Gastrocnemius medialis (tissue), 4 donors: ENCODE data around the gene MFSD8. TPM values are rescaled to one million over a fixed set of nuclear protein-coding genes. Genes with fewer than 3 reads are reported as not detected.
"Not testable (repeated sequence)": the region's sequence is repeated elsewhere in the genome, so short reads cannot be mapped to it uniquely, and the experiment has no call there.

ENCODE experiments used
- ATAC-seq, 2 donors: fragments of 150-250 bp; one replicate each; pipeline ENCODE4 v1.9.1; 2016
- DNase-seq, 2 donors: peaks; one replicate each; pipeline ENCODE4 v3.0.0-alpha.2; 2019
- H3K27ac ChIP-seq, 4 donors: fragments of 200-600 bp; sonication (generic); 1 replicate in 1 of 4; 2 replicates in 3 of 4; pipeline ENCODE4 v1.5.1; 2016 to 2018; ENCODE audit warnings: mild to moderate bottlenecking in 2 of 4, moderate library complexity in 1 of 4
- H3K27me3 ChIP-seq, 3 donors: fragments of 200-600 bp; sonication (generic) in 2 of 3; 1 replicate in 1 of 3; 2 replicates in 2 of 3; pipeline versions ENCODE4 v1.5.1 to v1.6.0; 2016 to 2019; ENCODE audit warnings: mild to moderate bottlenecking in 1 of 3, moderate library complexity in 1 of 3
- H3K36me3 ChIP-seq, 2 donors: fragments of 200-600 bp; sonication (generic) in 1 of 2; one replicate each; pipeline ENCODE4 v1.5.1; 2017 to 2018
- H3K4me1 ChIP-seq, 2 donors: fragments of 200-600 bp; sonication (generic) in 1 of 2; one replicate each; pipeline ENCODE4 v1.5.1; 2016 to 2017; ENCODE audit warnings: mild to moderate bottlenecking in 2 of 2
- H3K4me3 ChIP-seq, 4 donors: fragments of 200-600 bp; sonication (generic) in 3 of 4; 1 replicate in 1 of 4; 2 replicates in 3 of 4; pipeline ENCODE4 v1.5.1; 2016 to 2019; ENCODE audit warnings: mild to moderate bottlenecking in 2 of 4
- H3K9me3 ChIP-seq, 3 donors: fragments of 200-600 bp; sonication (generic) in 2 of 3; 1 replicate in 1 of 3; 2 replicates in 2 of 3; pipeline ENCODE4 v1.5.1; 2016 to 2019
- POLR2A ChIP-seq, 2 donors: fragments of 450-650 bp; IDR thresholded peaks; one replicate each; pipeline ENCODE4 v1.6.1; 2017; ENCODE audit warnings: antibody characterized with exemption in 2 of 2, mild to moderate bottlenecking in 2 of 2, moderate library complexity in 2 of 2
- in situ Hi-C, 4 donors: fragments of 200-750 bp; cut with MboI; loops; one replicate each; pipeline versions ENCODE4 v1.15.0 to v1.8.0; 2017; ENCODE audit warnings: low sequenced_read_pairs in 4 of 4
- intact Hi-C: fragments of 100-400 bp; cut with DNase I; formaldehyde crosslinking; loops from one replicate; pipeline ENCODE4 v1.15.1; 2023; ENCODE audit warnings: low total_unique reads
- total RNA-seq, 4 donors: library from RNA; depleted of rRNA; stranded (reverse); fragments of >200 nt; gene quantifications; one replicate each; pipeline versions ENCODE4 v1.1.0 to v1.2.3, GENCODE V29; 2016
- TF ChIP-seq, protein P1 (sequence below), 5 experiments: fragments of 450-650 bp in 3 of 5; fragments of 200-600 bp in 2 of 5; sonication (generic) in 2 of 5; IDR thresholded peaks in 4 of 5; conservative IDR thresholded peaks in 1 of 5; 1 replicate in 4 of 5; 2 replicates in 1 of 5; pipeline ENCODE4 v1.5.1; 2016 to 2019; ENCODE audit warnings: antibody characterized with exemption in 5 of 5, mild to moderate bottlenecking in 3 of 5, moderate library complexity in 3 of 5

The MFSD8 gene
- total RNA-seq, 4 donors from 2014 or later, result 5.6 to 13.2 (median 7.5) TPM

DNA sequence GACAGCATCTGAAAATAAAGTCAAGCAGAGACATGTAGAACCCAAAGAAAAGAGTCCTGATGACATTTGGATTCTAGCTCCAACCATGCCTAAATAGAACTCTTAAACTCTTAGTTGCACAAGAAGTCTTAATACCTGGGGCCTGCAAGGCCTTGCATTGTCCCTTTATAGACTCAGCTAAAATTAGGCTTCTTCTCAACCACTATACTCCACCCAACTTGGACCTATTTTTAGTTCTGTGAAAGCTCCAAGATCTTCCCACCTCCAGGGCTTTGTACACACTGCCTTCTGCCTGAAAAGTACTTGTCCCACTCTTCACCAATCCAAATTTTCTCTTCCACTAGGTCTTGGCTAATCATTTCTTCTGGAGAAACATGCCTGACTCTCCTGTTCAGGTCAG lies 47.8 kb downstream of the MFSD8 start:
- Histone ChIP-seq H3K4me1 (peaks cover 6 to 17% of the 10 kb centered on the region in 2 donors), H3K36me3 (peaks cover 5 to 29% of the 10 kb centered on the region in 2 donors), H3K27me3 (no peaks in the 10 kb centered on the region), H3K4me3 (no peak overlapping the region), H3K27ac (peak overlapping the region; percentile 40 to 73 (median 53)), H3K9me3 (no peaks in the 10 kb centered on the region)
- TF ChIP-seq POLR2A (IDR thresholded peaks at IDR 0.05), result no peak
- TF ChIP-seq, protein P1, sequence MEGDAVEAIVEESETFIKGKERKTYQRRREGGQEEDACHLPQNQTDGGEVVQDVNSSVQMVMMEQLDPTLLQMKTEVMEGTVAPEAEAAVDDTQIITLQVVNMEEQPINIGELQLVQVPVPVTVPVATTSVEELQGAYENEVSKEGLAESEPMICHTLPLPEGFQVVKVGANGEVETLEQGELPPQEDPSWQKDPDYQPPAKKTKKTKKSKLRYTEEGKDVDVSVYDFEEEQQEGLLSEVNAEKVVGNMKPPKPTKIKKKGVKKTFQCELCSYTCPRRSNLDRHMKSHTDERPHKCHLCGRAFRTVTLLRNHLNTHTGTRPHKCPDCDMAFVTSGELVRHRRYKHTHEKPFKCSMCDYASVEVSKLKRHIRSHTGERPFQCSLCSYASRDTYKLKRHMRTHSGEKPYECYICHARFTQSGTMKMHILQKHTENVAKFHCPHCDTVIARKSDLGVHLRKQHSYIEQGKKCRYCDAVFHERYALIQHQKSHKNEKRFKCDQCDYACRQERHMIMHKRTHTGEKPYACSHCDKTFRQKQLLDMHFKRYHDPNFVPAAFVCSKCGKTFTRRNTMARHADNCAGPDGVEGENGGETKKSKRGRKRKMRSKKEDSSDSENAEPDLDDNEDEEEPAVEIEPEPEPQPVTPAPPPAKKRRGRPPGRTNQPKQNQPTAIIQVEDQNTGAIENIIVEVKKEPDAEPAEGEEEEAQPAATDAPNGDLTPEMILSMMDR (IDR thresholded peaks at IDR 0.05 in 4 of 5, conservative IDR thresholded peaks at IDR 0.05 in 1 of 5), result no peak
- DNase-seq, result peak in 1 of 2 donors; percentile 22
- peak; percentile 85 to 99 for ATAC-seq
- intact Hi-C loops (no loop called here), in situ Hi-C loops (no loop called here)

DNA sequence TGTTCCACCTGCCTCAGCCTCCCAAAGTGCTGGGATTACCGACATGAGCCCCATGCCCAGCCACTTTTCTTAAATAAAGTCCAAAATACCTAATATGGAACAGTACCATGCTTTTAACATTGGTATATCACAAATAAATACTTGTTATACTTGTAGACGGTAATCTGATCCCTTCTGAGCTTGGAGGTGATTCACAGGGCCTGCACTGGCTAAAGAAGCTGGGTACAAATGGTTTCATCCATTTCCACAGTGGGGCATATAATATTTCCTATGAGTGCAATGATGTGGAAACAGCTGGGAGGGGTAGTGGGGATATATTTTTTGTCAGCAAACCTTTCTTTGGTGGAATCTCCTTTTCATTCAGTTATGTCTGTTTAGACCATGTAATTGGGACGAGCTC lies 48.5 kb downstream of the MFSD8 start:
- ATAC-seq (no peak), DNase-seq (no peak)
- in situ Hi-C loops, result no loop called here
- Histone ChIP-seq H3K36me3 (peaks cover 5 to 26% of the 10 kb centered on the region in 2 donors), H3K4me3 (no peak overlapping the region), H3K27ac (peak overlapping the region in 2 of 4 donors; percentile 37 to 73), H3K4me1 (peaks cover 6 to 17% of the 10 kb centered on the region in 2 donors), H3K9me3 (no peaks in the 10 kb centered on the region), H3K27me3 (no peaks in the 10 kb centered on the region)
- intact Hi-C loops, result no loop called here
- TF ChIP-seq POLR2A (IDR thresholded peaks at IDR 0.05), result no peak
- TF ChIP-seq, protein P1 (IDR thresholded peaks at IDR 0.05 in 4 of 5, conservative IDR thresholded peaks at IDR 0.05 in 1 of 5), result no peak

DNA sequence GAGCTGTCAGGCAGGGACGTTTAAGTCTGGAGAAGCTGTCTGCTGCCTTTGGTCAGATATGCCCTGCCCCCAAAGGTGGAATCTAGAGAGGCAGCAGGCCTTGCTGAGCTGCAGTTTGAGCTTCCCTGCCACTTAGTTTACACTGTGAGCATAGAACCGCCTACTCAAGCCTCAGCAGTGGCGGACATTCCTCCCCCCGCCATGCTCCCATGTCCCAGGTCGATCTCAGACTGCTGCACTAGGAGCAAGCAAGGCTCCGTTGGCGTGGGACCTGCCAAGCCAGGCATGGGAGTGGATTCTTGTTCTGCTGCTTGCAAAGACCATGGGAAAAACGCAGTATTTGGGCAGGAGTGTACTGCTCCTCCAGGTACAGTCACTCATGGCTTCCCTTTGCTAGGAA lies 59.9 kb downstream of the MFSD8 start:
- no peaks in the 10 kb centered on the region for H3K4me1 ChIP-seq
- H3K27me3 ChIP-seq, result no peaks in the 10 kb centered on the region
- no peaks in the 10 kb centered on the region for H3K9me3 ChIP-seq
- no peaks in the 10 kb centered on the region for H3K36me3 ChIP-seq
- no peak for TF ChIP-seq POLR2A (IDR thresholded peaks at IDR 0.05)
- TF ChIP-seq, protein P1 (IDR thresholded peaks at IDR 0.05 in 4 of 5, conservative IDR thresholded peaks at IDR 0.05 in 1 of 5), result no peak
- DNase-seq, result no peak
- intact Hi-C loops (no loop called here), in situ Hi-C loops (no loop called here)
- H3K27ac ChIP-seq, result no peak overlapping the region
- ATAC-seq, result no peak
- no peak overlapping the region for H3K4me3 ChIP-seq

DNA sequence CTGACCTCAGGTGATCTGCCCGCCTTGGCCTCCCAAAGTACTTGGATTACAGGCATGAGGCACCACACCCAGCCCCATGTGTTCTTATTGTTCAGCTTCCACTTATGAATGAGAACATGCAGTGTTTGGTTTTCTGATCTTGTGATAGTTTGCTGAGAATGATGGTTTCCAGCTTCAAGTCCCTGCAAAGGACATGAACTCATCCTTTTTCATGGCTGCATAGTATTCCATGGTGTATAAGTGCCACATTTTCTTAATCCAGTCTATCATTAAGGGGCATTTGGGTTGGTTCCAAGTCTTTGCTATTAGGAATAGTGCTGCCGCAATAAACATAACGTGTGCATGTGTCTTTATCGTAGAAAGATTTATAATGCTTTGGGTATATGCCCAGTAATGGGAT lies 65.3 kb downstream of the MFSD8 start:
- intact Hi-C loops, H3K9me3 ChIP-seq, H3K27ac ChIP-seq, H3K4me3 ChIP-seq, in situ Hi-C loops, H3K27me3 ChIP-seq, H3K36me3 ChIP-seq, DNase-seq, H3K4me1 ChIP-seq, ATAC-seq: not testable (repeated sequence)

DNA sequence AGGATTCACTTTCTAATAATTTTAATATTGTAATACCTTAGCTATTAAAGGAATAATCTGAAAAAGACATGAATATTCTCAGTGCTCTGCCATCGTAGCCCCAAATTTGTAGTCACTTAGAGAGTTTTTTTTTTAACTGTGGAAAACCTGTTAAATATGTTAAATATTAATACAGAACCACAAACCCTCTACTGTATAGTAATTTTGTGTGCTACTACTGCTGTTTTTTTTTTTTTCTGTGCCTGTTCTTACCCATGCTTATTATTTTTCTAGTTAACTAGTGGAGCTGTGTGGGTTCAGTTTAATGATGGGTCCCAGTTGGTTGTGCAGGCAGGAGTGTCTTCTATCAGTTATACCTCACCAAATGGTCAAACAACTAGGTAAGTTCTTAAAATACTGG lies 68.4 kb downstream of the MFSD8 start:
- intact Hi-C loops, result no loop called here
- Histone ChIP-seq H3K4me3 (no peak overlapping the region), H3K9me3 (no peaks in the 10 kb centered on the region), H3K4me1 (no peaks in the 10 kb centered on the region), H3K27me3 (no peaks in the 10 kb centered on the region), H3K27ac (no peak overlapping the region), H3K36me3 (no peaks in the 10 kb centered on the region)
- in situ Hi-C loops, result no loop called here
- no peak for DNase-seq
- no peak for ATAC-seq
- TF ChIP-seq POLR2A (IDR thresholded peaks at IDR 0.05), result no peak
- TF ChIP-seq, protein P1 (IDR thresholded peaks at IDR 0.05 in 4 of 5, conservative IDR thresholded peaks at IDR 0.05 in 1 of 5), result no peak
